ACC112 (cell line): Measurements from ENCODE around the gene DTNB.

Source experiments
- H2AFZ ChIP-seq: fragments of 200-600 bp; sonication (generic); one replicate; pipeline ENCODE4 v1.6.0; 2017; ENCODE audit warnings: antibody characterized with exemption, low read length; ENCODE audit not compliant: unreplicated experiment
- H3K27ac ChIP-seq: fragments of 200-600 bp; sonication (generic); 2 replicates; pipeline ENCODE4 v1.5.1; 2014; ENCODE audit warnings: low read depth, mild to moderate bottlenecking, antibody characterized with exemption, low read length, moderate library complexity
- H3K27me3 ChIP-seq: fragments of 200-600 bp; sonication (generic); 2 replicates; pipeline ENCODE4 v1.6.1; 2014; ENCODE audit warnings: mild to moderate bottlenecking, antibody characterized with exemption, low read length, moderate library complexity, mixed read lengths; ENCODE audit not compliant: insufficient read depth
- H3K36me3 ChIP-seq: fragments of 200-600 bp; sonication (generic); 2 replicates; pipeline ENCODE4 v1.6.1; 2016; ENCODE audit warnings: mild to moderate bottlenecking, antibody characterized with exemption, low read length, moderate library complexity, mixed read lengths; ENCODE audit not compliant: insufficient read depth
- H3K4me1 ChIP-seq: fragments of 200-600 bp; sonication (generic); one replicate; pipeline ENCODE4 v1.6.1; 2016; ENCODE audit warnings: low read length, mixed read lengths; ENCODE audit not compliant: insufficient read depth, unreplicated experiment, control insufficient read depth
- H3K4me3 ChIP-seq: fragments of 200-600 bp; sonication (generic); 2 replicates; pipeline ENCODE4 v1.5.1; 2014; ENCODE audit warnings: mild to moderate bottlenecking, low read depth, low read length
- H3K79me2 ChIP-seq: fragments of 200-600 bp; sonication (generic); one replicate; pipeline ENCODE4 v1.6.0; 2016; ENCODE audit warnings: low read length; ENCODE audit not compliant: control insufficient read depth, unreplicated experiment, insufficient read depth

Gene DTNB

GRCh38 chr2:25570161-25570845, 103.1 kb downstream of the DTNB start:
- Histone ChIP-seq H3K36me3 (no peaks in the 10 kb centered on the region), H3K79me2 (no peaks in the 10 kb centered on the region), H3K4me1 (peaks cover 3% of the 10 kb centered on the region), H3K27ac (no peak overlapping the region), H2AFZ (no peak overlapping the region), H3K4me3 (no peak overlapping the region), H3K27me3 (no peaks in the 10 kb centered on the region)

- Histone ChIP-seq H3K27me3 (no peaks in the 10 kb centered on the region), H3K4me1 (peaks cover 3% of the 10 kb centered on the region), H2AFZ (no peak overlapping the region), H3K36me3 (no peaks in the 10 kb centered on the region), H3K79me2 (no peaks in the 10 kb centered on the region), H3K27ac (no peak overlapping the region), H3K4me3 (no peak overlapping the region)
Observed at GRCh38 chr2:25567406-25567805, 106.0 kb downstream of the DTNB start.

- Histone ChIP-seq H2AFZ (no peak overlapping the region), H3K4me1 (peaks cover 3% of the 10 kb centered on the region), H3K4me3 (no peak overlapping the region)
Observed at GRCh38 chr2:25566694-25567093, 106.7 kb downstream of the DTNB start.

GRCh38 chr2:25566094-25566493, 107.3 kb downstream of the DTNB start:
- Histone ChIP-seq H3K36me3 (no peaks in the 10 kb centered on the region), H3K79me2 (no peaks in the 10 kb centered on the region), H3K27me3 (no peaks in the 10 kb centered on the region), H3K27ac (no peak overlapping the region), H3K4me3 (no peak overlapping the region), H2AFZ (no peak overlapping the region), H3K4me1 (peaks cover 3% of the 10 kb centered on the region)

More at GRCh38 chr2:25566694-25567093, 106.7 kb downstream of the DTNB start:
- no peaks in the 10 kb centered on the region for H3K27me3 ChIP-seq
- no peaks in the 10 kb centered on the region for H3K79me2 ChIP-seq
- no peaks in the 10 kb centered on the region for H3K36me3 ChIP-seq
- H3K27ac ChIP-seq: no peak overlapping the region

- H3K4me3 ChIP-seq: no peak overlapping the region
Observed at GRCh38 chr2:25561136-25561850, 112.1 kb downstream of the DTNB start.

GRCh38 chr2:25559148-25559547, 114.2 kb downstream of the DTNB start:
- Histone ChIP-seq H2AFZ (no peak overlapping the region), H3K79me2 (no peaks in the 10 kb centered on the region), H3K27me3 (no peaks in the 10 kb centered on the region), H3K4me1 (peaks cover 18% of the 10 kb centered on the region), H3K36me3 (no peaks in the 10 kb centered on the region), H3K4me3 (no peak overlapping the region), H3K27ac (no peak overlapping the region; the same call in 1 of the 2 replicates)

More at GRCh38 chr2:25561136-25561850, 112.1 kb downstream of the DTNB start:
- H3K36me3 ChIP-seq: no peaks in the 10 kb centered on the region
- no peaks in the 10 kb centered on the region for H3K79me2 ChIP-seq
- H3K4me1 ChIP-seq: peaks cover 18% of the 10 kb centered on the region
- H3K27me3 ChIP-seq: no peaks in the 10 kb centered on the region
- no peak overlapping the region for H3K27ac ChIP-seq
- H2AFZ ChIP-seq: no peak overlapping the region

- Histone ChIP-seq H3K79me2 (no peaks in the 10 kb centered on the region), H2AFZ (no peak overlapping the region), H3K36me3 (no peaks in the 10 kb centered on the region), H3K27me3 (no peaks in the 10 kb centered on the region), H3K27ac (peak overlapping the region; percentile 37), H3K4me3 (no peak overlapping the region), H3K4me1 (peaks cover 18% of the 10 kb centered on the region)
Observed at GRCh38 chr2:25558262-25558661, 115.1 kb downstream of the DTNB start.

GRCh38 chr2:25557179-25558036, 116.0 kb downstream of the DTNB start:
- Histone ChIP-seq H3K36me3 (no peaks in the 10 kb centered on the region), H3K79me2 (no peaks in the 10 kb centered on the region), H3K4me1 (peaks cover 18% of the 10 kb centered on the region), H3K27me3 (no peaks in the 10 kb centered on the region), H3K4me3 (no peak overlapping the region), H3K27ac (no peak overlapping the region), H2AFZ (no peak overlapping the region)

GRCh38 chr2:25552318-25552717, 121.1 kb downstream of the DTNB start:
- no peaks in the 10 kb centered on the region for H3K79me2 ChIP-seq
- H3K27me3 ChIP-seq: no peaks in the 10 kb centered on the region
- H3K4me3 ChIP-seq: no peak overlapping the region
- H3K36me3 ChIP-seq: no peaks in the 10 kb centered on the region
- no peak overlapping the region for H3K27ac ChIP-seq
- H3K4me1 ChIP-seq: peaks cover 1% of the 10 kb centered on the region
- no peak overlapping the region for H2AFZ ChIP-seq

- Histone ChIP-seq H3K27me3 (no peaks in the 10 kb centered on the region), H3K79me2 (no peaks in the 10 kb centered on the region), H3K27ac (no peak overlapping the region), H3K36me3 (no peaks in the 10 kb centered on the region), H3K4me3 (no peak overlapping the region), H2AFZ (no peak overlapping the region), H3K4me1 (no peaks in the 10 kb centered on the region)
Observed at GRCh38 chr2:25551316-25551715, 122.1 kb downstream of the DTNB start.
